CD1c-positive myeloid dendritic cell (primary cell): ENCODE results near the gene PLXNA4.

ENCODE experiments used
- DNase-seq: peaks from one replicate; pipeline ENCODE4 v3.0.0-alpha.2; 2016; ENCODE audit errors: extremely low spot score

PLXNA4 gene

GRCh38 chr7:132562690-132563089, 13.6 kb downstream of the PLXNA4 start:
- no peak for DNase-seq

GRCh38 chr7:132561763-132562162, 14.5 kb downstream of the PLXNA4 start:
- no peak for DNase-seq

- no peak for DNase-seq
Observed at GRCh38 chr7:132560825-132561529, 15.3 kb downstream of the PLXNA4 start.

- DNase-seq, result no peak
Observed at GRCh38 chr7:132560105-132560504, 16.2 kb downstream of the PLXNA4 start.

GRCh38 chr7:132558815-132559214, 17.5 kb downstream of the PLXNA4 start:
- DNase-seq, result no peak

GRCh38 chr7:132557489-132558044, 18.7 kb downstream of the PLXNA4 start:
- peak; percentile 27 for DNase-seq

- DNase-seq, result no peak
Observed at GRCh38 chr7:132554446-132554845, 21.8 kb downstream of the PLXNA4 start.

GRCh38 chr7:132553031-132553430, 23.2 kb downstream of the PLXNA4 start:
- DNase-seq, result no peak

- DNase-seq, result no peak
Observed at GRCh38 chr7:132551886-132552285, 24.4 kb downstream of the PLXNA4 start.

GRCh38 chr7:132551439-132551838, 24.8 kb downstream of the PLXNA4 start:
- DNase-seq, result no peak

- no peak for DNase-seq
Observed at GRCh38 chr7:132548489-132549078, 27.7 kb downstream of the PLXNA4 start.

- no peak for DNase-seq
Observed at GRCh38 chr7:132547821-132548220, 28.4 kb downstream of the PLXNA4 start.

GRCh38 chr7:132546366-132547127, 29.7 kb downstream of the PLXNA4 start:
- DNase-seq, result no peak

GRCh38 chr7:132545756-132546155, 30.5 kb downstream of the PLXNA4 start:
- DNase-seq, result no peak

- no peak for DNase-seq
Observed at GRCh38 chr7:132544999-132545398, 31.3 kb downstream of the PLXNA4 start.

GRCh38 chr7:132544025-132544424, 32.2 kb downstream of the PLXNA4 start:
- no peak for DNase-seq

GRCh38 chr7:132542895-132543294, 33.4 kb downstream of the PLXNA4 start:
- DNase-seq, result no peak

GRCh38 chr7:132541656-132542055, 34.6 kb downstream of the PLXNA4 start:
- DNase-seq, result no peak

- peak; percentile 69 for DNase-seq
Observed at GRCh38 chr7:132537456-132538145, 38.7 kb downstream of the PLXNA4 start.

GRCh38 chr7:132536654-132537395, 39.4 kb downstream of the PLXNA4 start:
- DNase-seq, result no peak

- no peak for DNase-seq
Observed at GRCh38 chr7:132533916-132534315, 42.4 kb downstream of the PLXNA4 start.
